GM15510 (cell line): ENCODE measurements around the gene RGS6.
A peak's percentile ranks its signal among the peaks of the same experiment; 100 is the strongest.

Experiments
- POLR2A ChIP-seq: IDR thresholded peaks from 3 replicates; pipeline ENCODE4 v1.6.1; 2011; ENCODE audit warnings: borderline replicate concordance; ENCODE audit not compliant: insufficient read length; ENCODE audit errors: extremely low read depth

The RGS6 gene

DNA sequence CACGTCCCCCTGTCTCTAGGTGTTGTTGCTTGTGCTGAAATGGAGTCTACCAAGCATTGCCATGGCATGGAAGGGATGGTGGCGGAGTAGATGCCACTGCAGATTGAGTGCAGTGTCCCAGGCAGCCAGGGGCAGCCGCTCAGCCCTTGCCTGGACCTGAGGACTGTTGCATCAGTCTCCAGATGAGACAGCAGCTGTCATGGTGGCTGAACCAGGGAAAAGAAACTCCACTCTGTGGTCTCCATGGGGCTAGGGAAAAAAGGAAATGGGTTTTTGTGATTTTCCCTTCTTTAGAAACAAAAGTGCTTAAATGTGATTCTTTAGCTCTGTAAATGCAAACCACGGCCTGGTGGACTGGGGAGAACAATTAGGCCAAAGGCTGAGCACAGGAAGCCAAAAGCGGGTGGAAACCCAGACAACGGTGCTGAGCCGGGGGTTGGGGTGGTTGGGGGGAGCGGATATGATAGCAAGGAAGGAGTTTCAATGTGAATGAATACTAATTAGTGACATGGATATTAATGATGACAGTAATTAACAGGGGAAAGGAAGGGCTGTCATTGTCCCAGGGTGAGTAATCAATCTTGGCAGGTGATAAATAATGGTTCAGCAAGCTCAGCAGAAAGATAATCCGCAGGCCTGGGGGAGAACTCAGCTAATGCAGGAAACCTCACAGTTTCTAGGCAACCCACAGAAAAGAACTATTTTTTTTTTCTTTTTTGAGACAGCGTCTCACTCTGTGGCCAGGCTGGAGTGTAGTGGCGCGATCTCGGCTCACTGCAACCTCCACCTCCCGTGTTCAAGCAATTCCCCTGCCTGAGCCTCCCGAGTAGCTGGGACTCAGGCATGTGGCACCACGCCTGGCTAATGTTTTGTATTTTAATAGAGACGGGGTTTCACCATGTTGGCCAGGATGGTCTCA lies 519.1 kb downstream of the RGS6 start:
- no peak for TF ChIP-seq POLR2A

- TF ChIP-seq POLR2A, result no peak
These were observed 520.5 kb downstream of the RGS6 start for GRCh38 chr14:72452774-72453173.

DNA sequence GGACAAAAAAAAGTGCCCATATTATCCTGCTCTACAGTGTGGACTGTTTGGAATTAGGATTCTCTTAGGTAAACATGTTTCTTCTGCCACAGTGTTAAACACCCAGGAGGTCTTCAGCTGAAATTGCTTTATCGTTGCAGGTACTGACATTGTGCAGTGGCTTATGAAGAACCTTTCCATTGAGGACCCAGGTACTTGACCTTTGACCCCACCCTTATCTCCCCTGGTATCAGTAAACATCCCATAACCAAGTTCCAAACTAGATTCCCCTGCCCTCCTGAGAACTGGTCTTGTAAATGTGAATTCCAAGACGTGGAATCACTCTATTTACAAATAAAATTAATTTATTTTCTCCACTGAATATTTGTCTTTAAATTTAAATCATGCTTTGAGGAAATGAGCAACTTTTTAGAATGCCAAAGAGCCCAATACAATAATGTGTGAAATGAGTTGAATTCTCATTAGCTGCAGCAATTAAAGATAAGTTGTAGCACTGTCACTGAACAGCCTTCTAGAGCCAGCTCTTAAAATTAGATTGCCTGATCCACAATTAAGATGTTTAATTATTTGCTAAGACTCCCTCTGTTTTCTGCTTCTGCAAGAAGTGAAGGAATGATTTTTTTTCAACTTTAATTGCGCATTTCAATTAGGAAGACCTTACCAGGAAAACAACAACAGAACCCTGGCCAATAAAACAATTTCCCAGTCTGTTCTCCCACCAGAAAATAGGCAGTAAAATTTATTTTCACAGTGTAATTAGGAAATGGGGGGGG lies 522.3 kb downstream of the RGS6 start:
- no peak for TF ChIP-seq POLR2A

GRCh38 chr14:72457641-72458040 lies 525.4 kb downstream of the RGS6 start:
- no peak for TF ChIP-seq POLR2A

DNA sequence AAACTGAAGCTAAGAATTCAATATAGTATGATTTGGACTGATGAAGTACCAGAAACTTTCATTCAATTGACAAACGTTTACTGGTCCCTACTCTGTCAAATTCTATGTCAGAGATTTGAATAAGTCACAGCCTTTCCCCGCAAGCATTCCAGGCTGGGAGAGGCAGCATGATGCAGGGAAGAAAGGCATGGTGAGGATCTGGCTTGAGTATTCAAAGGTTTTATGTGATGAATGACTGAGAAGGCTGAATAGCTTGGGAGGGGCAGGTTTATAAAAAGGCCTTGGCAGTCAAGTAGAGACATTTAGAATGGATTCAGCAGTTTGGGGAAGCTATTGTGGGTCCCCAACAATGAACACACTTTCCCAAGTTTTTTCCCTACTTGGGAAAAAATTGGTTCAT lies 529.8 kb downstream of the RGS6 start:
- TF ChIP-seq POLR2A, result no peak

DNA sequence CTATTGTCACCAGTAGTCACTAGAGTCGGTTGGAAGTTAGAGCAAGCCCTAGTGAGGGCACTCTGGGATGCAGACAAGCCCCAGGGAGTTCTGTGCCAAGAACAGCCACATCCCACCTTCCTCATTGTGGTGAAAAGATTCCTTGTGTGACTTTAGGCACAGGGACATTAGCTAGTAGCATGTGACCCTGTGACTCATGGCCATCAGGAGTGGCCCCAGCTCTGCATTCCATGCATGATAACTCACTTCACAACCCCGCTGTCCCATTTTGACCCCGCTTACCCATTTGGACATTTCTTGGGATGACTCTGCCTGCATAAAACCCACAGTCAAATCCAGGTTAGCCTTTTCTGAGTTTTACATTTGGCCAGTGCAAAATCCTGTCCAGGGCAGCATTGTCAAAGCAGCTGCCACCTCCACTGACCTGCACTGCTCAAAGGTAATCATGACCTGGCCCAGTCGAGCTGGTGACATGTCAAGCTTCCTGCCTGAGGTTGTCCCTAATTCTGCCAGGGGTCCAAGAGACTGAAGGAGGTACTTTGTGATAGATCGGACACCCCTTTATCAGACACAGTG lies 531.1 kb downstream of the RGS6 start:
- no peak for TF ChIP-seq POLR2A

DNA sequence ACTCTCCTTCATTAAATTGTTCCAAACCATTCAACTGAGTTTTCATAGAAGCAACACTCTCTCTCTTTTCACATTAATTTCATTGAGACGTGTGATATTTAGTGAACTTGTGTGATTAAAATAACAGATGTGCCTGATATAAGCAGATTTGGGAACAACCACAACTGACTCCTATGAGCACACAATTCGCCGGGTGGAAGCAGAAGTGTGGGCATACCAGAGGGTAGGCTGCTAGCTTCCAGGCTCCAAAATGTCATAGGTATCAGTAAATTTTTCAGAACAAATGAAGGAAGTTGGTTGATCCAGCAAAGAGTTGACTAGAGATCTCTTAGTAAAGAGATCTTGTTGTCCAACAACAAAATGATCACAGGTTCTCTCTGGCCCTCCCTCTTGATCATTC lies 532.0 kb downstream of the RGS6 start:
- TF ChIP-seq POLR2A, result no peak

GRCh38 chr14:72466325-72466724 lies 534.1 kb downstream of the RGS6 start:
- TF ChIP-seq POLR2A, result no peak

DNA sequence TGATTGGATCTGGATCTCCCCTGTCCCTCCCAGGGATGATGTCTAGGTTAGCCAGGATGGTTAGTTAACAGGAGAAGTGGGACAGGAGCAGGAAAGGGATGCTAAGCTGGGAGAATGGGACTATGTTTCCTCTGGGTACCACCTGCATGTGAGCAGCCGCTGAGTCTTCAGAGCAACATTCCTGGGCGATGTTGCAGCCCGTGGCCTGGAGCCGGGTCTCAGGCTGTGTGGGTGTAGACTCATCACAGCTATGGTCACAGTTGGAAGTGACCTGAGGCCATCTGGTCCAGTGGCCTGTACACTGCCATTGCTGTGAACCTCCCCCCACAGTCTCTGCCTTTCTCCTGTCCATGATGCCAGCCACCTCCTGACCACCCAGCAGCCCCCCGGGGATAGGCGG lies 539.1 kb downstream of the RGS6 start:
- no peak for TF ChIP-seq POLR2A

- TF ChIP-seq POLR2A, result no peak
These were observed 540.6 kb downstream of the RGS6 start for GRCh38 chr14:72472845-72473244.

- peak; percentile 23 for TF ChIP-seq POLR2A
These were observed 544.6 kb downstream of the RGS6 start for GRCh38 chr14:72476657-72477499.

DNA sequence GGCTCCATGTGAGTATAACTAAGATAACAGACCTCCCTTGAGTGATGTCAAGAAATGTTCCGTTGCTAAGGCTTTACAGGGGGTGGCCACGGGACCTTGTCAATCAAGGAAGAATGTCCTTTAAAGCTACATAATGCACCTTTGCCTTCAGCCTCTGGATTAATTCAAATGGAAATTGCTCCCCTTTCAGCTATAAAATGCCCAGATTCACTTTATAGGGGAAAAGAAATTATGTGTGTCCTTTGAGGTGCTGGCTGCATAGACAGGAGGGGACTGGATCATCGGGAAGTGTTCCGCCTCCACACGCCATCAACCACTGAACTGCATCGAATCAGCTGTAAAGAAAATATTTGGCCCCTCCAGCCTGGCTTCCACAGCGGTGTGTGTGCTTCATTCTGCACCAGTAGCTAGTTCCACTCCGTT lies 546.3 kb downstream of the RGS6 start:
- TF ChIP-seq POLR2A, result no peak

GRCh38 chr14:72479461-72479931 lies 547.3 kb downstream of the RGS6 start:
- TF ChIP-seq POLR2A, result no peak

GRCh38 chr14:72480464-72481243 lies 548.4 kb downstream of the RGS6 start:
- no peak for TF ChIP-seq POLR2A

DNA sequence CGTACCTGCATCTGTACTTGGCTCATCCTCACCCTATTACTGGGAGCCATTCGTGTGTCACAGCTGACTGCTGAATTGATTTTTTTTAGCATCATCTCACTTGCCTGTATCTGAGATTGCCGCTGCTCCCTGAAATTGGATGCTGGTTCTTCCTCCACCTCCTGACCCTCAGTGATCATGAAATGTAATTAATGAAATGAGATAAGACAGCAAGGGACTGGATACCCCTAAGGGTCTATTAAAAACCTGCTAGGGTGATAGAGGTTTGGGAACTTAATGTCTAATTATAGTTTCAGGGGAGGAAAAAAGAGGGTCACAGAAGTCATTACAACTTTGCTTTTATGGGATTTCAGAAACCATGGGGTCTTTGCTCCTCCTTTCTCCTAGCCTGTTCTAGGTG lies 551.1 kb downstream of the RGS6 start:
- TF ChIP-seq POLR2A, result no peak

DNA sequence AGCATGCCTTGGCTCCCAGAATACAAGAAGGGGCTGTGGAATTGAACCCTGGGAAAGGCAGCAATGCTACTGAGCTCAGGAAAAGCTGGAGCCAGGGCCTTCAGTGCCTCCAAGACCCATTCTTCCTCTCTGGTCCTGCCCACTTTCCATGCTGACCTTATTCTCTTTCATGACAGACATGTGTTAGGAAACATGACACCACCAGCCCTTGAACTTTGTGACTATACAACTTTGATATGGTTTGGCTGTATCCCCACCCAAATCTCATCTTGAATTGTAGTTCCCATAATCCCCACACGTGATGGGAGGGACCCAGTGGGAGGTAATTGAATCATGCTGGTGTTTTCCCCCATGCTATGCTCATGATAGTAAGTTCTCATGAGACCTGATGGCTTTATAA lies 553.5 kb downstream of the RGS6 start:
- no peak for TF ChIP-seq POLR2A
